Measurements from ENCODE around the gene EDAR.

The EDAR gene

DNA sequence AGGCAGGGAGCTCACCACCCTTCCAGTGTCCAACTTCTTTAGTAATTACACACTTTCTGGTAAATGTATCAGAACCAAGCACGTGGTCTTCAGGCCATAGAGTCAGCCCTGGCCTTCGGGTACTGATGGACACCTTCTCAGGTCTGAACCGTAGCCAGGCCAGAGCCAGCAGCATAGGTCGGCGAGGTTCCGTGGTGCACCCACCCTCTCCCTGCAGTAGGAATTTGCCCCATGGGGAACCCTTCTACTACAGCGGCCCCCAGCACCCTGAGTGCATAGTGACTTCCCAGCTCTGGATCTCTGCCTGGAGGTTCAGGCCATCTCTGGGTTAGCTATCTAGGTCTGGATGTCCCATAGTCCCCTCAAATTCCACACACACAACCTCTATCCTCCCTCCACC, 61.6 kb downstream of the EDAR start:
- H3K9me3 ChIP-seq (ENCODE audit: low read length): no peaks in the 10 kb centered on the region
- no peak overlapping the region for H3K9ac ChIP-seq (ENCODE audit: low read length)
- H2AFZ ChIP-seq (ENCODE audit: low read length): no peak overlapping the region
- no peaks in the 10 kb centered on the region for H3K79me2 ChIP-seq (ENCODE audit: insufficient read depth, low read length)
- no peaks in the 10 kb centered on the region for H3K36me3 ChIP-seq (ENCODE audit: insufficient read depth, low read length)
- no peak overlapping the region for H3K4me3 ChIP-seq (ENCODE audit: low read depth, low read length, poor library complexity, severe bottlenecking)
- H3F3A ChIP-seq (ENCODE audit: insufficient read depth, low read length): no peaks in the 10 kb centered on the region
- H3K4me1 ChIP-seq (ENCODE audit: insufficient read depth, low read length, severe bottlenecking): no peaks in the 10 kb centered on the region
- H4K20me1 ChIP-seq (ENCODE audit: insufficient read depth, low read length): no peaks in the 10 kb centered on the region
- no peak overlapping the region for H3K27ac ChIP-seq (ENCODE audit: low read depth, low read length, poor library complexity, severe bottlenecking)
- no peak for TF ChIP-seq EZH2 (IDR thresholded peaks at IDR 0.05; ENCODE audit: borderline replicate concordance, low read length)
- no peak for TF ChIP-seq CTCF (IDR thresholded peaks at IDR 0.05; ENCODE audit: low read length)
- H3K27me3 ChIP-seq (ENCODE audit: insufficient read depth, low read length): no peaks in the 10 kb centered on the region
- no peaks in the 10 kb centered on the region for H3K9me2 ChIP-seq (ENCODE audit: low read depth, low read length)
- H3K4me2 ChIP-seq (ENCODE audit: low read length): no peak overlapping the region

- no peaks in the 10 kb centered on the region for H4K20me1 ChIP-seq (ENCODE audit: insufficient read depth, low read length)
- H3K27ac ChIP-seq (ENCODE audit: low read depth, low read length, poor library complexity, severe bottlenecking): no peak overlapping the region
- H2AFZ ChIP-seq (ENCODE audit: low read length): no peak overlapping the region
- H3K27me3 ChIP-seq (ENCODE audit: insufficient read depth, low read length): no peaks in the 10 kb centered on the region
- H3K4me1 ChIP-seq (ENCODE audit: insufficient read depth, low read length, severe bottlenecking): no peaks in the 10 kb centered on the region
- H3F3A ChIP-seq (ENCODE audit: insufficient read depth, low read length): no peaks in the 10 kb centered on the region
- no peaks in the 10 kb centered on the region for H3K9me3 ChIP-seq (ENCODE audit: low read length)
- no peak overlapping the region for H3K9ac ChIP-seq (ENCODE audit: low read length)
- no peaks in the 10 kb centered on the region for H3K36me3 ChIP-seq (ENCODE audit: insufficient read depth, low read length)
- H3K4me3 ChIP-seq (ENCODE audit: low read depth, low read length, poor library complexity, severe bottlenecking): no peak overlapping the region
- TF ChIP-seq EZH2 (IDR thresholded peaks at IDR 0.05; ENCODE audit: borderline replicate concordance, low read length): no peak
- no peak for TF ChIP-seq CTCF (IDR thresholded peaks at IDR 0.05; ENCODE audit: low read length)
- H3K4me2 ChIP-seq (ENCODE audit: low read length): no peak overlapping the region
- no peaks in the 10 kb centered on the region for H3K79me2 ChIP-seq (ENCODE audit: insufficient read depth, low read length)
- no peaks in the 10 kb centered on the region for H3K9me2 ChIP-seq (ENCODE audit: low read depth, low read length)
Observed at GRCh38 chr2:108926561-108927380, 62.2 kb downstream of the EDAR start.

- Histone ChIP-seq H3K27ac (ENCODE audit: low read depth, low read length, poor library complexity, severe bottlenecking) (no peak overlapping the region), H4K20me1 (ENCODE audit: insufficient read depth, low read length) (no peaks in the 10 kb centered on the region), H3K9ac (ENCODE audit: low read length) (no peak overlapping the region), H2AFZ (ENCODE audit: low read length) (no peak overlapping the region), H3F3A (ENCODE audit: insufficient read depth, low read length) (no peaks in the 10 kb centered on the region), H3K9me3 (ENCODE audit: low read length) (no peaks in the 10 kb centered on the region), H3K36me3 (ENCODE audit: insufficient read depth, low read length) (no peaks in the 10 kb centered on the region), H3K79me2 (ENCODE audit: insufficient read depth, low read length) (no peaks in the 10 kb centered on the region), H3K4me1 (ENCODE audit: insufficient read depth, low read length, severe bottlenecking) (no peaks in the 10 kb centered on the region), H3K27me3 (ENCODE audit: insufficient read depth, low read length) (no peaks in the 10 kb centered on the region), H3K4me3 (ENCODE audit: low read depth, low read length, poor library complexity, severe bottlenecking) (no peak overlapping the region), H3K4me2 (ENCODE audit: low read length) (no peak overlapping the region), H3K9me2 (ENCODE audit: low read depth, low read length) (no peaks in the 10 kb centered on the region)
- TF ChIP-seq CTCF (IDR thresholded peaks at IDR 0.05; ENCODE audit: low read length) (no peak), EZH2 (IDR thresholded peaks at IDR 0.05; ENCODE audit: borderline replicate concordance, low read length) (no peak)
Observed at GRCh38 chr2:108925735-108926134, 63.3 kb downstream of the EDAR start.
